GM21423 (cell line): ENCODE data around the gene PKD2L2.
A peak's percentile ranks its signal among the peaks of the same experiment; 100 is the strongest.
"Not testable (repeated sequence)": the region's sequence is repeated elsewhere in the genome, so short reads cannot be mapped to it uniquely, and the experiment has no call there.

Experiments
- ATAC-seq: cut with Tn5 transposase; IDR thresholded peaks from one replicate; pipeline ENCODE4 v1.9.1; 2021; ENCODE audit warnings: mild to moderate bottlenecking, moderate library complexity; ENCODE audit not compliant: unreplicated experiment

The PKD2L2 gene

DNA sequence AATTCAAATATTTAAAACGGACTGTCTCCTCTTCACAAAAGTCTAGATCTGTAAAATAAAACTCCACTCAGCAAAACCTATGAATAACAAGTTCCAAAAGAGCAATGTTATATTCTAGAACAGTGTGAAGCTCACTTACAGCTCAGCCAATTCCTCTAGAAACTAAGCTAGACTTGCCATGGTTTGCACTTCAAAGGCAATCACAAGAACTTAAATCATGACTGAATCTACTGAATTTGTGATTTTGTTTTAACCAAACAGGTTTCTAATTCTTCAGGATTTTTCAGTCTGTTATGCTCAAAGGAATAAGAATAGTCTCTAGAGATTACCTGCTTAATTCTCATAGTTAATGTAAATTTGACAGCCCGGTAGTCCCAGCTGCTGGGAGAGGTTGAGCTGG, 1.4 kb upstream of the PKD2L2 start:
- ATAC-seq, result no peak

GRCh38 chr5:137888466-137888862, 793 bp upstream of the PKD2L2 start:
- ATAC-seq, result no peak

DNA sequence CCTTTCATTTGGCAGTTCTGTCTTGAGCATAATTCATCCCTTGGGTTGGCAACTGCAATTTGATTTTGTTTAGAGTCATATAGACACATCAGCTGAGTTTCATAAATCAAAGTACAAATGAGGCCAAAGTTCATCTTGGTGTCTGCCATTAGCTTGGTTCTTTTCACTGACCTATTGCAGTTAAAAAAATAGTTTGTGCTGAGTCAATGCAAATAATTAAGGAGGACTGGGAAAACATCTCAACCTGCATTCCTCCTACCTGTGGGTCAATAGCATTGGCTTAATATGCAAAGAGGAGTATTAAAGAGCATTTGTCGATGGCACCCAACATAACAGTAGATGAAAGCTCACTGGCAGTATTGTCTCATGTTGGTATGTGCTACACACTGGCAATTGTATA, 1.6 kb downstream of the PKD2L2 start:
- no peak for ATAC-seq

- no peak for ATAC-seq
Observed at GRCh38 chr5:137891849-137892248, 2.6 kb downstream of the PKD2L2 start.

DNA sequence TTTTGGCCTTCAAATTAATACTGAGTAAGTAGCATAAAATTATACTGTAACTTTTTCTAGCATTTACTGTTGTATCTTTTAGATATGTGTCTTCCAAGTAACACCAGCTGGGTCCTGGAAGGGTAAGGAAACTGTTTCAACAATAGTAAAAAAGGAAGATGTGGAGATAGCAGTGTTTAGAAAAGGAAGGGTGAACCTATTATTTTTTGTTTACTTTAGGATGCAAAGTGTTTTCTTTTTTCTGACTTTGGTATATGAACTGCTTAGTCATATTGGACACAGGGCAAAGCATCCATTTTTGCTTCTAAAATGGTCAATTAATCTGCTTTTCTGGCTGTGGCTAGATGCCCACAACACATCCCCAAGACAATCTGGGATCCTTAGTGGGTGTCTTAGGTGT, 5.3 kb downstream of the PKD2L2 start:
- ATAC-seq, result no peak

- no peak for ATAC-seq
Observed at GRCh38 chr5:137896560-137896959, 7.3 kb downstream of the PKD2L2 start.

DNA sequence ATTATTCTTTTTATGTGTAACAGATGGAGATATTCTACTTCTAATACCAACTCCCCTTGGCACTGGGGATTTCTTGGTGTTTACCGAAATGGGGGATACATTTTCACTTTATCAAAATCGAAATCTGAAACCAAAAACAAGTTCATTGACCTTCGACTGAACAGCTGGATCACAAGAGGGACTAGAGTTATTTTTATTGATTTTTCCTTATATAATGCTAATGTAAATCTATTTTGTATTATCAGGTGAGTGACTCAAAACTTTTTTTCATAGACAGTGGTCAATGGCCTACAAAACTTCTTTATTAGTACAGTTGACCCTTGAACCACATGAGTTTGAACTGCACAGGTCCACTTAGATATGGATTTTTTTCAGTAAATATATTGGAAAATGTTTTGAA, 10.2 kb downstream of the PKD2L2 start:
- ATAC-seq, result no peak

GRCh38 chr5:137901011-137901817, 12.0 kb downstream of the PKD2L2 start:
- no peak for ATAC-seq

- ATAC-seq, result no peak
Observed at GRCh38 chr5:137902408-137903133, 13.3 kb downstream of the PKD2L2 start.

DNA sequence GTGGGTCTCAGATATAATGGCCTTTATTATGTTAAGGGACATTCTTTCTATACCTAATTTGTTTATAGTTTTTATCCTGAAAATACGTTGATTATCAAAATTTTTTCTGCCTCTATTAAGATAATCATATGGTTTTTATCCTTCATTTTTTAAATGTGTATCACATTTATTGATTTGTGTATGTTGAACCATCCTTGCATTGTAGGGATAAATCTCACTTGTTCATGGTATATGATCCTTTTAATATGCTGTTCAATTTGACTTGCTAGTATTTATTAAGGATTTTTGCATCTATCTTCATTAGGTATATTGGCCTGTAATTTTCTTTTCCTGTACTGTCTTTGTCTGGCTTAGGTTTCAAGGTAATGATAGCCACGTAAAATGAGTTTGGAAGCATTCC, 25.5 kb downstream of the PKD2L2 start:
- no peak for ATAC-seq

DNA sequence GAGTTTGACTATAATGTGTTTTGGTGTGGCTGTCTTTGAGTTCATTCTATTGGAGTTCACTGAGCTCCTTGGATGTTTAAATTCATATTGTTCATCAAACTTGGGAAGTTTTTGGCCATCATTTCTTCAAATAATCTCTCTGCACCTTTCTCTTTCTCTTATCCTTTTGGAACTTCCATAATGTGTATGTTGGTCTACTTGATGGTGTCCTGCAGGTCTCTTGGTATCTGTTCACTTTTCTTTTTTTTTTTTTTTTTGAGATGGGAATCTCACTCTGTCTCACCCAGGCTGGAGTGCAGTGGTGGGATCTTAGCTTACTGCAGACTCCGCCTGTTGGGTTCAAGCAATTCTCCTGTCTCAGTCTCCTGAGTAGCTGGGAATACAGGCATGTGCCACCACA, 27.7 kb downstream of the PKD2L2 start:
- ATAC-seq, result no peak

GRCh38 chr5:137921931-137922330, 32.7 kb downstream of the PKD2L2 start:
- ATAC-seq, result no peak

DNA sequence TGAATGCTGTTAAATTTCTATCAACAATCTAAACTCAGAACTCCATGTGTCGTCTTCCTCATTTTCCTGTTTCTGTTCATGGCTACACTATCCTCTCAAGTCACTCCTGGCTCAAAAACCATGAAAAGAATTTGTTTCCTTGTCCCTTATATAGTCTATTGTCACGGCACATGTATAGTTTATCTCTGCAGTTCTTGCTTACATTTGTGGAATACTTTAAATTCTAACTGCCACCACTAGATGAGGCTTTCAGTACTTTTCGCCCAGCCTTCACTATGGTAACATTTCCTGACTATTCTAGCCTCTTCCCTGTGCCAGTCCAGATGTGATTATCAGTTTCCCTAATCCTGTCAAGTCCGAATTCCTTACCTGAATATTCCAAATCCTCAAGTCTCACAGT, 34.6 kb downstream of the PKD2L2 start:
- ATAC-seq, result no peak

GRCh38 chr5:137932800-137933199, 43.5 kb downstream of the PKD2L2 start:
- no peak for ATAC-seq

DNA sequence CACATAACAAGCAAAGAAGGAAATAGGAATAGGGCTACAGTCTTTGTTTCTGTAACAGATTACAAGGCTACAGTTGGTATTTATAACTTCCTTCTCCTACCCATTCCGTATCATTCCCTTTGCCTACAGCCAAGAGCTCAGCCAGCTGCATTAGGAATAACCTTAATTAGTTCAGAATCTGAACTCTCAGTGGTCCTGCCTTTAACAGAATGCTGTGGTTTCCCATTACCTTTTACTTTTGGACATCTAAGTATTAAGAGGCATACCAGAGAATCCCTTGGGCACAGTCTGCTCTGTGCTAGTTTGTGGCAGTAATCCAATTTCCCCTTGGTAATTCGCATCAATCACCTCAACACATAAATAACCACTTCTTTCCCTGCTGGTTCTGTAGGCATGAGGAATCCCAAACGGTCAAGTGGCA, 44.2 kb downstream of the PKD2L2 start:
- no peak for ATAC-seq

- peak; percentile 37 for ATAC-seq
Observed at GRCh38 chr5:137935190-137935589, 45.9 kb downstream of the PKD2L2 start.

DNA sequence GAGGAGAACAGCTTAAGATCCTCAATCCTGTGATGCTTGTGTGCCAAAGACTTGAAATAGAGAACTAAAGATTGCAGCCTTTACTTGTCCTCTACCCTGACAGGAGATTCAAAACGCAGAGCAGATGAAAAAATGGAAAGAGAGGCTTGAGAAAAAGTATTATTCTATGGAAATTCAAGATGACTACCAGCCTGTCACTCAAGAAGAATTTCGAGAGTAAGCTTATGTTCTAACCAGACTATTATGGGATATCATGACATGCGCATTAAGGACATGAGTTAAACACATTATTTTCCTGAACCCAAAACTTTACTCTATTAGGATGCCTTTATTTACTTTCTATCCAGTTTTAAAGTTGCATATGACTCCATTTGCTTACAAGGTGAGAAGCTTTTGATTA, 46.4 kb downstream of the PKD2L2 start:
- no peak for ATAC-seq

DNA sequence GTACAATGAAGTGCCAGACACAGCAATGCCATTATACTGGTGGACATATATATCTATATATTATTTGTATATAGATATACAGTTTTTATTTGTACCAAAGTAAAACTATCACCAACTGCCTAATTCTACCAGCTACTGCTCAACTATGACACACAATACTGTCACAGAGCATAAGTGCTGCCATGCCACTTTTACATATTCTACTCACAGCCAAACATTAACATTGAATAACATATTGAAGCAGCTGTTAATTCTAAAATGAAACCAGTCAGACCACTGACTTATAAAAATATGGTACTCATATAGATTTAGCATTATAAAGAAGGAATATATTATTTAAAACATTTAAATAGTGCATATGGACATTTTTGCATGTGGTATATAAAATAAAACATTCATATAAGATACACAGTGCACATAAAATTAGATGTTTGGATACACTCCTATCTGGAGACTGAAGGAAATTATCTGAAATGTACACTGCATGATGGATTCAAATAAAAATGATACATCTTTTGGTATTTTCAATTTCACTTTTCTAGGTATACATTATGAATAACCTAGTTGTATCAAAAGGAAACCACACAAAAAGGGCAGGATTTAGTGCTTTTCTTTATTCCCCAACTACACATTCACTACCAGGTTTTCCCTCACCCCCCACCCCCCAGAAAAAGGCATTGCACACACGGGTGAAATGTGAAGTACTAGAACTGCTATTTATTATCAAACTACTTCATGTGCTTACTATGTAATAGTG, 48.9 kb downstream of the PKD2L2 start:
- peak; percentile 6 for ATAC-seq

DNA sequence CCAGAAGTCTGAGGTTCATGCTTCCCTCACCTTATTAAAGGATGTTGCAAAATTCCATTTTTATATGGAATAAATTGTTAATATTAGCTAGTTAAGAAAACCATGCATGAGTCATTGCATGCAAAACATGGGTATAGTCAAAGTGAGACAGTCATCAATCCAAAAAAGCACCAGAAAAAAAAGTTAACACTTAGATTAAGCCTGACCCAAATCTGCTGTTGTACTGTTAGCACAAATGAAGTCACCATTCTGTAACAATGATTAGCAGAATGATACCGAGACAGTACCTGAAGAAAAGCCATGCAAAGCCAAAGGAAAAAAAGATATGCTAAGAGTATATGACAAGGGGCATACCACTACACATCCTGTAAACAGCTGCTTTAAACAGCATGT, 49.5 kb downstream of the PKD2L2 start:
- ATAC-seq, result peak; percentile 47

- no peak for ATAC-seq
Observed at GRCh38 chr5:137939331-137939730, 50.1 kb downstream of the PKD2L2 start.

GRCh38 chr5:137944280-137944679, 55.0 kb downstream of the PKD2L2 start:
- ATAC-seq, result not testable (repeated sequence)

- no peak for ATAC-seq
Observed at GRCh38 chr5:137945825-137946224, 56.6 kb downstream of the PKD2L2 start.
